Measurements from ENCODE around the gene TGIF2.

- no peak for TF ChIP-seq CTCF (IDR thresholded peaks at IDR 0.05)
- TF ChIP-seq POLR2A (IDR thresholded peaks at IDR 0.05): no peak
Observed at GRCh38 chr20:36633285-36633772, 59.9 kb downstream of the TGIF2 start.

Data from lower leg skin (tissue), 3 donors.